Measurements from ENCODE around the gene MYO5C. TPM values are rescaled to one million over a fixed set of nuclear protein-coding genes. Genes with fewer than 3 reads are reported as not detected.

The MYO5C gene
- total and polyA plus RNA-seq, 2 of the 8 experiments (the other 6 are each of a cell fraction or from before 2014, with no cell fraction given): 8.2 to 26.7 TPM

- peak; percentile 28 for FAIRE-seq
- no peak overlapping the region for H4K5ac ChIP-seq (ENCODE audit: insufficient read length, low read depth, low read length)
- POLR2A ChIA-PET (ENCODE audit: partially characterized antibody): interaction anchor here (0.7 to 0.9 kb wide), 2 partner anchors 30 to 86 kb away, joined by 3 read pairs; no protein-coding TSS in a partner anchor
- TF ChIP-seq BACH1 (IDR thresholded peaks at IDR 0.05; ENCODE audit: low read length) (no peak), SRF (IDR thresholded peaks at IDR 0.05; ENCODE audit: low read depth, low read length) (no peak)
These were observed 87.2 kb downstream of the MYO5C start for GRCh38 chr15:52208306-52208946.

More at GRCh38 chr15:52208306-52208946, 87.2 kb downstream of the MYO5C start:
- Histone ChIP-seq H3K79me2 (ENCODE audit: control insufficient read depth in 1 of 2, insufficient read depth in 2 of 2, low read length in 2 of 2) (no peaks in the 10 kb centered on the region), H3K56ac (replicated peaks; ENCODE audit: insufficient read length, low read depth, low read length) (no peak overlapping the region), H4K91ac (replicated peaks; ENCODE audit: insufficient read length, low read length) (no peak overlapping the region), H2BK12ac (ENCODE audit: low read depth, low read length) (no peak overlapping the region), H2BK120ac (replicated peaks; ENCODE audit: low read depth, low read length) (no peak overlapping the region), H2AK5ac (ENCODE audit: low read depth, low read length) (no peak overlapping the region), H3K9ac (replicated peaks in 1 of 4; ENCODE audit: extremely low read depth in 1 of 4, low read depth in 3 of 4, low read length in 3 of 4) (no peak overlapping the region), H3K18ac (ENCODE audit: extremely low read depth, low read length) (no peak overlapping the region), H3K9me3 (ENCODE audit: insufficient read depth in 2 of 2, low read depth in 1 of 2, low read length in 1 of 2) (no peaks in the 10 kb centered on the region), H3K27ac (ENCODE audit: low read depth, low read length) (no peak overlapping the region), H3K14ac (ENCODE audit: insufficient read length) (no peak overlapping the region), H3K4me1 (replicated peaks in 1 of 4; ENCODE audit: control insufficient read depth in 3 of 4, insufficient read depth in 4 of 4, low read length in 3 of 4) (no peaks in the 10 kb centered on the region), H3K4me2 (ENCODE audit: insufficient read depth in 1 of 2, low read depth in 2 of 2, low read length in 2 of 2) (no peak overlapping the region), H3K27me3 (replicated peaks in 1 of 4; ENCODE audit: control insufficient read depth in 3 of 4, extremely low read depth in 1 of 4, insufficient read depth in 3 of 4, low read length in 3 of 4) (no peaks in the 10 kb centered on the region), H2BK20ac (ENCODE audit: low read length) (no peak overlapping the region), H3K4ac (replicated peaks; ENCODE audit: insufficient read length, low read depth, low read length) (no peak overlapping the region), H2BK15ac (ENCODE audit: low read length) (no peak overlapping the region), H2BK5ac (ENCODE audit: low read depth, low read length) (no peak overlapping the region), H2AFZ (ENCODE audit: low read length) (no peak overlapping the region), H3K23ac (ENCODE audit: insufficient read length) (no peak overlapping the region), H3K36me3 (ENCODE audit: control insufficient read depth in 2 of 4, insufficient read depth in 4 of 4, low read length in 3 of 4) (peaks cover 9 to 32% (median 25%) of the 10 kb centered on the region in 4 experiments; a peak in 7 of 8 replicates), H4K20me1 (replicated peaks in 1 of 2; ENCODE audit: control insufficient read depth in 1 of 2, insufficient read depth in 2 of 2, low read length in 2 of 2) (peaks cover 0 to 4% of the 10 kb centered on the region in 2 experiments), H4K8ac (ENCODE audit: extremely low read depth, insufficient read depth, low read length) (no peak overlapping the region), H3K4me3 (ENCODE audit: extremely low read depth in 1 of 4, insufficient read depth in 2 of 4, low read depth in 3 of 4, low read length in 4 of 4) (no peak overlapping the region), H3K79me1 (ENCODE audit: low read depth, low read length) (no peaks in the 10 kb centered on the region), H3K23me2 (ENCODE audit: low read depth, low read length) (no peaks in the 10 kb centered on the region)
- DNase-seq (ENCODE audit: low read depth in 1 of 2, low spot score in 2 of 2): peak; percentile 43 to 95
- 3% methylated on average over 2 of the region's 2 CpGs; no CpG with 5 or more reads in 1 of the 2 experiments for WGBS, 2 experiments (ENCODE audit: extremely low coverage in 1 of 2, insufficient coverage in 1 of 2, insufficient read length in 1 of 2, insufficient replicate concordance in 2 of 2, low coverage in 1 of 2, low lambda C conversion rate in 2 of 2, missing lambda C conversion rate in 1 of 2)
- CTCF ChIA-PET (ENCODE audit: partially characterized antibody): interaction anchor here (0.5 to 13.0 kb wide), 40 partner anchors 9 to 558 kb away, joined by 3 to 189 read pairs (median 3); partner anchors contain the start of genes GNB5 and MYO5C

All from H1 (cell line).